IMR-90 (cell line): ENCODE results near the gene C6orf89. TPM values are rescaled to one million over a fixed set of nuclear protein-coding genes. Genes with fewer than 3 reads are reported as not detected.

Experiments
- ATAC-seq: fragments of 200-7000 bp; cut with Tn5 transposase; 2 replicates; pipeline ENCODE4 v1.9.1; 2020; ENCODE audit warnings: low read depth, mild to moderate bottlenecking, moderate library complexity
- BruUV-seq: library from RNA; stranded (reverse); fragments of 400-500 nt; replicated peaks from 2 replicates; lab custom pipeline; 2021; lab: Mats Ljungman, UMichigan
- CTCF ChIA-PET: fragments of 300-600 bp; formaldehyde crosslinking; extraction: SDS; loops from one replicate; lab custom pipeline; 2021; ENCODE audit warnings: antibody characterized with exemption; lab: Yijun Ruan, JAX
- POLR2A ChIA-PET: fragments of 300-600 bp; sonication (Branson Sonifier 250); formaldehyde crosslinking; loops from one replicate; lab custom pipeline; 2022; ENCODE audit warnings: antibody characterized with exemption; ENCODE audit not compliant: unreplicated experiment; lab: Charles Lee
- DNase-seq: peaks from one replicate; pipeline ENCODE4 v3.0.0; 2013
- H2AFZ ChIP-seq: replicated peaks from 2 replicates; pipeline ENCODE3; 2013; ENCODE audit warnings: low read length, mild to moderate bottlenecking; ENCODE audit not compliant: poor library complexity
- H2AK5ac ChIP-seq: 2 replicates; pipeline ENCODE4 v1.6.1; 2013; ENCODE audit warnings: low read depth, low read length, inconsistent platforms
- H2AK9ac ChIP-seq: replicated peaks from 2 replicates; pipeline ENCODE3; 2013; ENCODE audit warnings: mild to moderate bottlenecking, low read depth, low read length, moderate library complexity; ENCODE audit not compliant: poor library complexity
- H2BK120ac ChIP-seq: 2 replicates; pipeline ENCODE4 v1.6.1; 2013; ENCODE audit warnings: low read depth, low read length, inconsistent platforms
- H2BK15ac ChIP-seq: 3 replicates; pipeline ENCODE4 v1.6.1; 2013; ENCODE audit warnings: low read depth, low read length, inconsistent platforms
- H2BK20ac ChIP-seq: 2 replicates; pipeline ENCODE4 v1.6.1; 2013; ENCODE audit warnings: low read depth, mild to moderate bottlenecking, inconsistent platforms, low read length, moderate library complexity
- H2BK5ac ChIP-seq: 2 replicates; pipeline ENCODE4 v1.6.1; 2013; ENCODE audit warnings: mild to moderate bottlenecking, low read depth, low read length, inconsistent platforms; ENCODE audit not compliant: poor library complexity, severe bottlenecking
- H3K14ac ChIP-seq: replicated peaks from 2 replicates; pipeline ENCODE4 v1.6.1; 2013; ENCODE audit warnings: low read depth, low read length, inconsistent platforms
- H3K18ac ChIP-seq: 2 replicates; pipeline ENCODE4 v1.6.1; 2013; ENCODE audit warnings: low read depth, low read length, control low read depth
- H3K23ac ChIP-seq: 2 replicates; pipeline ENCODE4 v1.6.1; 2013; ENCODE audit warnings: low read depth, low read length, inconsistent platforms
- H3K27ac ChIP-seq: 2 replicates; pipeline ENCODE4 v1.5.1; 2013; ENCODE audit warnings: mild to moderate bottlenecking, control low read depth, low read length; ENCODE audit not compliant: insufficient read depth
- H3K27me3 ChIP-seq: 2 replicates; pipeline ENCODE4 v1.6.1; 2013; ENCODE audit warnings: low read length; ENCODE audit not compliant: control insufficient read depth, insufficient read depth
- H3K36me3 ChIP-seq: 2 replicates; pipeline ENCODE4 v1.6.1; 2013; ENCODE audit warnings: low read length, mixed read lengths; ENCODE audit not compliant: control insufficient read depth, insufficient read depth
- H3K4ac ChIP-seq: 2 replicates; pipeline ENCODE4 v1.6.1; 2013; ENCODE audit warnings: low read depth, low read length, inconsistent platforms
- H3K4me1 ChIP-seq: 2 replicates; pipeline ENCODE4 v1.6.1; 2013; ENCODE audit warnings: low read length, mixed read lengths; ENCODE audit not compliant: control insufficient read depth, insufficient read depth
- H3K4me2 ChIP-seq: 2 replicates; pipeline ENCODE4 v1.6.1; 2013; ENCODE audit warnings: low read depth, mild to moderate bottlenecking, control low read depth, low read length, moderate library complexity
- H3K4me3 ChIP-seq: 2 replicates; pipeline ENCODE4 v1.5.1; 2013; ENCODE audit warnings: low read depth, mild to moderate bottlenecking, control low read depth, low read length, moderate library complexity; ENCODE audit not compliant: insufficient read depth
- H3K56ac ChIP-seq: 2 replicates; pipeline ENCODE4 v1.6.1; 2013; ENCODE audit warnings: low read length, inconsistent platforms; ENCODE audit not compliant: insufficient read depth; ENCODE audit errors: extremely low read depth
- H3K79me1 ChIP-seq, 2 experiments: 2 replicates each; pipeline ENCODE4 v1.6.1; 2013; ENCODE audit warnings: low read length in 2 of 2, inconsistent platforms in 1 of 2, low read depth in 1 of 2
- H3K9ac ChIP-seq: 2 replicates; pipeline ENCODE4 v1.6.1; 2013; ENCODE audit warnings: low read depth, low read length, control low read depth
- H3K9me1 ChIP-seq: 2 replicates; pipeline ENCODE4 v1.6.1; 2013; ENCODE audit warnings: low read length, inconsistent platforms; ENCODE audit not compliant: insufficient read depth
- H3K9me3 ChIP-seq: 2 replicates; pipeline ENCODE4 v1.6.1; 2013; ENCODE audit warnings: low read length; ENCODE audit not compliant: control insufficient read depth, insufficient read depth
- H4K20me1 ChIP-seq: 2 replicates; pipeline ENCODE4 v1.6.1; 2013; ENCODE audit warnings: low read length, inconsistent platforms; ENCODE audit not compliant: insufficient read depth
- H4K5ac ChIP-seq: 2 replicates; pipeline ENCODE4 v1.6.1; 2013; ENCODE audit warnings: mild to moderate bottlenecking, low read depth, low read length, control low read depth
- H4K8ac ChIP-seq, 2 experiments: 2 replicates each; pipeline ENCODE4 v1.6.1; 2013; ENCODE audit warnings: low read depth in 2 of 2, low read length in 2 of 2, control low read depth in 1 of 2, inconsistent platforms in 1 of 2
- H4K91ac ChIP-seq: 2 replicates; pipeline ENCODE4 v1.6.1; 2013; ENCODE audit warnings: low read depth, low read length, inconsistent platforms; ENCODE audit not compliant: insufficient read depth
- CEBPB ChIP-seq: IDR thresholded peaks from 2 replicates; pipeline ENCODE4 v1.6.1; 2012; ENCODE audit warnings: low read depth, low read length, improper control_type of control experiment
- RFX5 ChIP-seq: IDR thresholded peaks from 2 replicates; pipeline ENCODE4 v1.8.0; 2012; ENCODE audit warnings: low read depth, mild to moderate bottlenecking, low read length, moderate library complexity
- WGBS, 2 experiments: methylation state at CpG; one replicate each; pipeline versions ENCODE4 v1.1.5 to v1.1.7; 2013; ENCODE audit warnings: missing lambda C conversion rate in 2 of 2; ENCODE audit not compliant: insufficient read length in 1 of 2; ENCODE audit errors: extremely low coverage in 2 of 2; 5-methylcytosine and 5-hydroxymethylcytosine counted together
- dilution Hi-C: fragments of 300-500 bp; cut with HindIII; formaldehyde crosslinking; loops from one replicate; pipeline ENCODE4 v1.14.3; 2018; ENCODE audit warnings: low sequenced_read_pairs; ENCODE audit not compliant: unreplicated experiment
- in situ Hi-C: fragments of 300-500 bp; cut with MboI; formaldehyde crosslinking; loops from 3 replicates; pipeline ENCODE4 v1.14.3; 2019; ENCODE audit warnings: low sequenced_read_pairs, inconsistent platforms, mixed read lengths
- intact Hi-C: fragments of 100-400 bp; cut with micrococcal nuclease; formaldehyde crosslinking; loops from 2 replicates; pipeline ENCODE4 v1.10.0; 2022
- polyA plus RNA-seq, 3 experiments: library from polyadenylated mRNA; depleted of rRNA; stranded (reverse); fragments of >200 nt; gene quantifications; 2 replicates each; pipeline ENCODE4 v1.2.3, GENCODE V29; 2012; ENCODE audit warnings: low replicate concordance in 1 of 3
- total RNA-seq: library from RNA; depleted of rRNA; stranded (reverse); fragments of >200 nt; gene quantifications from 2 replicates; pipeline ENCODE4 v1.2.3, GENCODE V29; 2012

Gene C6orf89
- total and polyA plus RNA-seq, 2 of the 4 experiments (the other 2 are of a cell fraction) = 30.8 to 52.3 TPM

DNA sequence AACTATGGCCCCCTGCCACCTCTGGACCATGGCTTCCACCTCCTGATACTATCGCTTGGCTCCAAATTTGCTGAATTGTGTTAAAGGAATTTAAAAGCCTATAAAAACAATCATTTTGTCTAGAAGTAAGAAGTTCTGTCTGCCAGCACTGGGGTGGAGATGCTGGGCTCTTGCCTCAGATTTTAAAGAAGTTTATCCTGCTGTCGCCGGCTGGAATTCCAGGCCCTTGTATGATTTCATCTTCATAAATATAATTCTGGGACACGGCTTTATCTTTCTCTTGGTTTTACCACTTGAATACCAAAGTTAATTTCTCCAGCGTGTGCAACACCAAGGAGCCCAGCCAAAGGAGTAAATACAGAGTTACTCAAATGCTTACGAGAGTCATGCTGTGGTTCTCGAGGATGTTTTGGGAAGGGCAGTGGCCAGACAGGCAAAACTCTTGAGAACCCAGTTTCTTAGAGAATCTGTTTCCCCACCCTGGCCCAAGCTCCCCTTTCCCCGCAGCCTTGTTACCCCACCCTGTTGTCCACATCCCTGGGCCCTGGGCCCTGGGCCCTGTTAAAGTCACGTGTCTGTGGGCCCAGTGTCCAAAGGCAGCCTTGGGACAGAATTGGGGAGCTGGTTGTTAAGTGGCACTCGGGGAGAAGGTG, 31.9 kb downstream of the C6orf89 start:
- peak overlapping the region; percentile 35 for H3K14ac ChIP-seq
- H3K23ac ChIP-seq = peak overlapping the region; percentile 33
- H4K91ac ChIP-seq = peak overlapping the region; percentile 86
- peak overlapping the region; percentile 65 for H4K5ac ChIP-seq
- WGBS, 2 experiments = 83% methylated on average over 1 of the region's 10 CpGs; no CpG with 5 or more reads in 1 of the 2 experiments
- CTCF ChIA-PET = interaction anchor here (0.5 kb wide), 1 partner anchor 129 kb away, joined by 9 read pairs; no protein-coding TSS in a partner anchor
- H3K9me1 ChIP-seq = peaks cover 24% of the 10 kb centered on the region
- DNase-seq (peak; percentile 80), ATAC-seq (peak; percentile 77)
- peak overlapping the region; percentile 21; the same call in 1 of the 2 replicates for H3K9ac ChIP-seq
- peak overlapping the region; percentile 83 for H2BK120ac ChIP-seq
- peak overlapping the region; percentile 78 for H3K18ac ChIP-seq
- no peak overlapping the region; the same call in 1 of the 2 replicates for H3K4me2 ChIP-seq
- peak overlapping the region; percentile 23 to 34; a peak in 1 of 4 replicates for H4K8ac ChIP-seq
- H3K56ac ChIP-seq = peak overlapping the region; percentile 47; the same call in 1 of the 2 replicates
- H3K4ac ChIP-seq = peak overlapping the region; percentile 91
- H2AK9ac ChIP-seq = peak overlapping the region; percentile 43
- in situ Hi-C loops = no loop called here
- H3K9me3 ChIP-seq = no peaks in the 10 kb centered on the region
- POLR2A ChIA-PET = no interaction called here
- peaks cover 0 to 18% of the 10 kb centered on the region in 2 experiments; a peak in 2 of 4 replicates for H3K79me1 ChIP-seq
- H2BK20ac ChIP-seq = peak overlapping the region; percentile 52
- peak overlapping the region; percentile 76 for H2AK5ac ChIP-seq
- peaks cover 10% of the 10 kb centered on the region for H4K20me1 ChIP-seq
- dilution Hi-C loops = no loop called here
- peak overlapping the region; percentile 92 for H3K27ac ChIP-seq
- H3K27me3 ChIP-seq = no peaks in the 10 kb centered on the region
- no peak overlapping the region for H3K4me3 ChIP-seq
- H2AFZ ChIP-seq = no peak overlapping the region
- no peak for TF ChIP-seq RFX5
- peak; percentile 52; the same call in 1 of the 2 replicates for TF ChIP-seq CEBPB
- H2BK5ac ChIP-seq = peak overlapping the region; percentile 72
- intact Hi-C loops = no loop called here
- peaks cover 35% of the 10 kb centered on the region for H3K4me1 ChIP-seq
- peaks cover 27% of the 10 kb centered on the region for H3K36me3 ChIP-seq
- 0 out of 3 replicates have a peak overlapping the region, but pooled peaks have one; percentile 45 for H2BK15ac ChIP-seq
- BruUV-seq = no TSS peak
